Liver (tissue), 3 donors: Measurements from ENCODE around the gene CASZ1.

Source experiments
- GABPA ChIP-seq, 2 donors: IDR thresholded peaks in 1 of 2; conservative IDR thresholded peaks in 1 of 2; 2 replicates each; pipeline ENCODE4 v1.6.1; 2016; ENCODE audit warnings: antibody characterized with exemption in 2 of 2, mild to moderate bottlenecking in 1 of 2, moderate library complexity in 1 of 2
- HNF4G ChIP-seq: IDR thresholded peaks from 2 replicates; pipeline ENCODE4 v1.6.1; 2016; ENCODE audit warnings: antibody characterized with exemption
- RAD21 ChIP-seq, 2 donors: IDR thresholded peaks; 2 replicates each; pipeline ENCODE4 v1.6.1; 2016; ENCODE audit warnings: antibody characterized with exemption in 2 of 2, mild to moderate bottlenecking in 2 of 2
- SP1 ChIP-seq: IDR thresholded peaks from 2 replicates; pipeline ENCODE4 v1.6.1; 2018; ENCODE audit warnings: antibody characterized with exemption, mild to moderate bottlenecking
- TAF1 ChIP-seq: conservative IDR thresholded peaks from 2 replicates; pipeline ENCODE4 v1.6.1; 2016; ENCODE audit warnings: antibody characterized with exemption, mild to moderate bottlenecking
- YY1 ChIP-seq: IDR thresholded peaks from 2 replicates; pipeline ENCODE4 v1.6.1; 2016; ENCODE audit warnings: antibody characterized with exemption, mild to moderate bottlenecking
- TF ChIP-seq, protein P1 (sequence below): fragments of 150-350 bp; IDR thresholded peaks from 2 replicates; pipeline ENCODE4 v1.5.1; 2017; ENCODE audit warnings: improper control_type of control experiment, low read depth, low read length; ENCODE audit not compliant: missing input control
- TF ChIP-seq, protein P2 (sequence below): IDR thresholded peaks from 2 replicates; pipeline ENCODE4 v1.6.1; 2016; ENCODE audit warnings: antibody characterized with exemption, mild to moderate bottlenecking
- TF ChIP-seq, protein P3 (sequence below): IDR thresholded peaks from 2 replicates; pipeline ENCODE4 v1.6.1; 2016; ENCODE audit warnings: antibody characterized with exemption
- TF ChIP-seq, protein P4 (sequence below): IDR thresholded peaks from 2 replicates; pipeline ENCODE4 v1.6.1; 2016; ENCODE audit warnings: antibody characterized with exemption
- TF ChIP-seq, protein P5 (sequence below): IDR thresholded peaks from 2 replicates; pipeline ENCODE4 v1.6.1; 2016; ENCODE audit warnings: antibody characterized with exemption
- donor health status: healthy.
- donor health status: healthy.

DNA sequence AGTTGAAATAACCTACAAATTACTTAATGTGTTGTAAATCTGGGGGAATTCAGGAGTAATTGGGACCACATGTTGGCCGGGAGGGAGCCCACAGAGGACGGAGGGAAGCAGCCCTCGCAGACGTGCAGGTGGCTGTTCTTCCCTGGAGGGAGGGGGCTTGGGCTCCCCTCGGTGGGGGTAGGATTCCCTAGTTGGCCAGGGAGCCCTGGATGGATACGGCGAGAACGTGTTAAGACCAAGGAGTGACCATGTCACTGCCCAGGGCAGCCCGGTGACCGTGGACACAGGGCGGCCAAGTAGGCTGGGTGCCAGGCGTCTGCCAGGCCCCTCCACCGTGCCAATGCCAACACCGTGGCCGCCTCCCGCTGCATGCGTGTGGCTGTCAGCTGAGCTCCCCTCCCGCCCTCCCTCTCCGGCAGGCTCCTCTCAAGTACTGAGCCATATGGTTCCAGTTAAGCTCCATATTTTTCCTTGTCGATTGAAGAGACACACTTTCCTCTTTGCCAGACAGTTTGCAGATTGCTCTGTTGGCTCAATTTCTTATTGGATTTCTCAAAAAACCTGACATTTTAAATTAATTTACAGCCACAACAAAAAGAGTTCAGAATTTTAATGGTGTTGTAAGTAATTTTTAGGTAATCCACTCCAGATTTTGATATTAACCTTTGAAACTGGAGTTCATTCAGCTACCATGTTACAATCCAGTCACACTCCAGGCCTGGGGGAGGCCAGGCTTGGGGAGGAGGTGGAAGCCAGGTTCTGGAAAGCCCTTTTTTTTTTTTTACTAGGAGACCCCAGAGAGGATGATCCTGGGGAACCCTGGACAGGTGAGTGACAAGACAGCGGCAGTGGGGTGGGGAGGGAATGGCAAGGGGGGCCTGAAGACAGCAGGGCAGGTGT lies 71.2 kb downstream of the CASZ1 start:
- TF ChIP-seq SP1 (no peak), RAD21 (IDR thresholded peaks at IDR 0.05) (no peak), GABPA (IDR thresholded peaks at IDR 0.05 in 1 of 2, conservative IDR thresholded peaks at IDR 0.05 in 1 of 2) (no peak), TAF1 (no peak), YY1 (no peak), HNF4G (no peak)
- TF ChIP-seq, protein P1, sequence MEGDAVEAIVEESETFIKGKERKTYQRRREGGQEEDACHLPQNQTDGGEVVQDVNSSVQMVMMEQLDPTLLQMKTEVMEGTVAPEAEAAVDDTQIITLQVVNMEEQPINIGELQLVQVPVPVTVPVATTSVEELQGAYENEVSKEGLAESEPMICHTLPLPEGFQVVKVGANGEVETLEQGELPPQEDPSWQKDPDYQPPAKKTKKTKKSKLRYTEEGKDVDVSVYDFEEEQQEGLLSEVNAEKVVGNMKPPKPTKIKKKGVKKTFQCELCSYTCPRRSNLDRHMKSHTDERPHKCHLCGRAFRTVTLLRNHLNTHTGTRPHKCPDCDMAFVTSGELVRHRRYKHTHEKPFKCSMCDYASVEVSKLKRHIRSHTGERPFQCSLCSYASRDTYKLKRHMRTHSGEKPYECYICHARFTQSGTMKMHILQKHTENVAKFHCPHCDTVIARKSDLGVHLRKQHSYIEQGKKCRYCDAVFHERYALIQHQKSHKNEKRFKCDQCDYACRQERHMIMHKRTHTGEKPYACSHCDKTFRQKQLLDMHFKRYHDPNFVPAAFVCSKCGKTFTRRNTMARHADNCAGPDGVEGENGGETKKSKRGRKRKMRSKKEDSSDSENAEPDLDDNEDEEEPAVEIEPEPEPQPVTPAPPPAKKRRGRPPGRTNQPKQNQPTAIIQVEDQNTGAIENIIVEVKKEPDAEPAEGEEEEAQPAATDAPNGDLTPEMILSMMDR = no peak
- TF ChIP-seq, protein P2, sequence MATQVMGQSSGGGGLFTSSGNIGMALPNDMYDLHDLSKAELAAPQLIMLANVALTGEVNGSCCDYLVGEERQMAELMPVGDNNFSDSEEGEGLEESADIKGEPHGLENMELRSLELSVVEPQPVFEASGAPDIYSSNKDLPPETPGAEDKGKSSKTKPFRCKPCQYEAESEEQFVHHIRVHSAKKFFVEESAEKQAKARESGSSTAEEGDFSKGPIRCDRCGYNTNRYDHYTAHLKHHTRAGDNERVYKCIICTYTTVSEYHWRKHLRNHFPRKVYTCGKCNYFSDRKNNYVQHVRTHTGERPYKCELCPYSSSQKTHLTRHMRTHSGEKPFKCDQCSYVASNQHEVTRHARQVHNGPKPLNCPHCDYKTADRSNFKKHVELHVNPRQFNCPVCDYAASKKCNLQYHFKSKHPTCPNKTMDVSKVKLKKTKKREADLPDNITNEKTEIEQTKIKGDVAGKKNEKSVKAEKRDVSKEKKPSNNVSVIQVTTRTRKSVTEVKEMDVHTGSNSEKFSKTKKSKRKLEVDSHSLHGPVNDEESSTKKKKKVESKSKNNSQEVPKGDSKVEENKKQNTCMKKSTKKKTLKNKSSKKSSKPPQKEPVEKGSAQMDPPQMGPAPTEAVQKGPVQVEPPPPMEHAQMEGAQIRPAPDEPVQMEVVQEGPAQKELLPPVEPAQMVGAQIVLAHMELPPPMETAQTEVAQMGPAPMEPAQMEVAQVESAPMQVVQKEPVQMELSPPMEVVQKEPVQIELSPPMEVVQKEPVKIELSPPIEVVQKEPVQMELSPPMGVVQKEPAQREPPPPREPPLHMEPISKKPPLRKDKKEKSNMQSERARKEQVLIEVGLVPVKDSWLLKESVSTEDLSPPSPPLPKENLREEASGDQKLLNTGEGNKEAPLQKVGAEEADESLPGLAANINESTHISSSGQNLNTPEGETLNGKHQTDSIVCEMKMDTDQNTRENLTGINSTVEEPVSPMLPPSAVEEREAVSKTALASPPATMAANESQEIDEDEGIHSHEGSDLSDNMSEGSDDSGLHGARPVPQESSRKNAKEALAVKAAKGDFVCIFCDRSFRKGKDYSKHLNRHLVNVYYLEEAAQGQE = no peak
- TF ChIP-seq, protein P3, sequence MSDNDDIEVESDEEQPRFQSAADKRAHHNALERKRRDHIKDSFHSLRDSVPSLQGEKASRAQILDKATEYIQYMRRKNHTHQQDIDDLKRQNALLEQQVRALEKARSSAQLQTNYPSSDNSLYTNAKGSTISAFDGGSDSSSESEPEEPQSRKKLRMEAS = no peak
- TF ChIP-seq, protein P4, sequence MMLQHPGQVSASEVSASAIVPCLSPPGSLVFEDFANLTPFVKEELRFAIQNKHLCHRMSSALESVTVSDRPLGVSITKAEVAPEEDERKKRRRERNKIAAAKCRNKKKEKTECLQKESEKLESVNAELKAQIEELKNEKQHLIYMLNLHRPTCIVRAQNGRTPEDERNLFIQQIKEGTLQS = no peak
- TF ChIP-seq, protein P5, sequence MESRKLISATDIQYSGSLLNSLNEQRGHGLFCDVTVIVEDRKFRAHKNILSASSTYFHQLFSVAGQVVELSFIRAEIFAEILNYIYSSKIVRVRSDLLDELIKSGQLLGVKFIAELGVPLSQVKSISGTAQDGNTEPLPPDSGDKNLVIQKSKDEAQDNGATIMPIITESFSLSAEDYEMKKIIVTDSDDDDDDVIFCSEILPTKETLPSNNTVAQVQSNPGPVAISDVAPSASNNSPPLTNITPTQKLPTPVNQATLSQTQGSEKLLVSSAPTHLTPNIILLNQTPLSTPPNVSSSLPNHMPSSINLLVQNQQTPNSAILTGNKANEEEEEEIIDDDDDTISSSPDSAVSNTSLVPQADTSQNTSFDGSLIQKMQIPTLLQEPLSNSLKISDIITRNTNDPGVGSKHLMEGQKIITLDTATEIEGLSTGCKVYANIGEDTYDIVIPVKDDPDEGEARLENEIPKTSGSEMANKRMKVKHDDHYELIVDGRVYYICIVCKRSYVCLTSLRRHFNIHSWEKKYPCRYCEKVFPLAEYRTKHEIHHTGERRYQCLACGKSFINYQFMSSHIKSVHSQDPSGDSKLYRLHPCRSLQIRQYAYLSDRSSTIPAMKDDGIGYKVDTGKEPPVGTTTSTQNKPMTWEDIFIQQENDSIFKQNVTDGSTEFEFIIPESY = no peak
